Tibial nerve (tissue), 4 donors: ENCODE measurements around the gene DAPK1. TPM values are rescaled to one million over a fixed set of nuclear protein-coding genes. Genes with fewer than 3 reads are reported as not detected.

Experiments
- DNase-seq, 2 donors: peaks; one replicate each; pipeline ENCODE4 v3.0.0-alpha.2; 2019; ENCODE audit warnings: low spot score in 2 of 2
- H3K27ac ChIP-seq, 4 donors: fragments of 200-600 bp; sonication (generic) in 3 of 4; one replicate each; pipeline ENCODE4 v1.5.1; 2017 to 2019; ENCODE audit warnings: mild to moderate bottlenecking in 1 of 4
- H3K27me3 ChIP-seq, 2 donors: fragments of 200-600 bp; sonication (generic) in 1 of 2; one replicate each; pipeline versions ENCODE4 v1.5.1 to v1.6.0; 2017 to 2019
- H3K36me3 ChIP-seq, 3 donors: fragments of 200-600 bp; sonication (generic); one replicate each; pipeline ENCODE4 v1.5.1; 2018 to 2019
- H3K4me1 ChIP-seq, 4 donors: fragments of 200-600 bp; sonication (generic) in 3 of 4; one replicate each; pipeline ENCODE4 v1.5.1; 2017 to 2019
- H3K4me3 ChIP-seq, 4 donors: fragments of 200-600 bp; sonication (generic) in 3 of 4; one replicate each; pipeline ENCODE4 v1.5.1; 2017 to 2019; ENCODE audit warnings: mild to moderate bottlenecking in 1 of 4, moderate library complexity in 1 of 4
- H3K9me3 ChIP-seq, 4 donors: fragments of 200-600 bp; sonication (generic) in 3 of 4; one replicate each; pipeline ENCODE4 v1.5.1; 2017 to 2019
- CTCF ChIP-seq, 5 experiments: fragments of 200-600 bp in 3 of 5; fragments of 450-650 bp in 2 of 5; sonication (generic) in 3 of 5; IDR thresholded peaks; one replicate each; pipeline ENCODE4 v1.5.1; 2016 to 2019; ENCODE audit warnings: antibody characterized with exemption in 5 of 5, mild to moderate bottlenecking in 3 of 5, moderate library complexity in 2 of 5
- EP300 ChIP-seq, 2 donors: sonication (generic); formaldehyde crosslinking; IDR thresholded peaks; one replicate each; pipeline ENCODE4 v1.6.1; 2017; ENCODE audit warnings: antibody characterized with exemption in 2 of 2, mild to moderate bottlenecking in 1 of 2
- POLR2A ChIP-seq, 2 donors: fragments of 450-650 bp; IDR thresholded peaks; one replicate each; pipeline ENCODE4 v1.6.1; 2017; ENCODE audit warnings: antibody characterized with exemption in 2 of 2, mild to moderate bottlenecking in 2 of 2, moderate library complexity in 2 of 2
- WGBS, 2 donors: methylation state at CpG; one replicate each; pipeline ENCODE4 v1.1.5; 2018; 5-methylcytosine and 5-hydroxymethylcytosine counted together
- total RNA-seq, 4 donors: library from RNA; depleted of rRNA; stranded (reverse); fragments of >200 nt; gene quantifications; one replicate each; pipeline ENCODE4 v1.1.0, GENCODE V29; 2016

The DAPK1 gene
- total RNA-seq, 4 donors from 2014 or later: 58.8 to 97.3 (median 64.2) TPM

GRCh38 chr9:87609002-87609401, 111.3 kb downstream of the DAPK1 start:
- Histone ChIP-seq H3K4me1 (peaks cover 0 to 10% (median under 1%) of the 10 kb centered on the region in 4 donors), H3K27ac (no peak overlapping the region)
- 91 to 92% methylated on average over 11 of the region's 11 CpGs for WGBS, 2 donors

GRCh38 chr9:87609486-87609885, 111.8 kb downstream of the DAPK1 start:
- Histone ChIP-seq H3K27ac (no peak overlapping the region), H3K36me3 (peaks cover 0 to 11% (median 0%) of the 10 kb centered on the region in 3 donors), H3K4me1 (peaks cover 0 to 14% (median 2%) of the 10 kb centered on the region in 4 donors), H3K27me3 (no peaks in the 10 kb centered on the region), H3K4me3 (no peak overlapping the region), H3K9me3 (no peaks in the 10 kb centered on the region)
- TF ChIP-seq CTCF (IDR thresholded peaks at IDR 0.05) (no peak), POLR2A (IDR thresholded peaks at IDR 0.05) (no peak), EP300 (IDR thresholded peaks at IDR 0.05) (no peak)
- no peak for DNase-seq
- WGBS, 2 donors: 87 to 89% methylated on average over 5 of the region's 5 CpGs

More at GRCh38 chr9:87609002-87609401, 111.3 kb downstream of the DAPK1 start:
- H3K9me3 ChIP-seq: no peaks in the 10 kb centered on the region
- peaks cover 0 to 11% (median 0%) of the 10 kb centered on the region in 3 donors for H3K36me3 ChIP-seq
- H3K4me3 ChIP-seq: no peak overlapping the region
- no peak for DNase-seq
- TF ChIP-seq POLR2A (IDR thresholded peaks at IDR 0.05) (no peak), CTCF (IDR thresholded peaks at IDR 0.05) (no peak), EP300 (IDR thresholded peaks at IDR 0.05) (no peak)
- H3K27me3 ChIP-seq: no peaks in the 10 kb centered on the region

GRCh38 chr9:87610200-87611155, 112.8 kb downstream of the DAPK1 start:
- no peak for DNase-seq
- H3K27me3 ChIP-seq: no peaks in the 10 kb centered on the region
- TF ChIP-seq POLR2A (IDR thresholded peaks at IDR 0.05) (no peak), CTCF (IDR thresholded peaks at IDR 0.05) (no peak), EP300 (IDR thresholded peaks at IDR 0.05) (no peak)
- H3K4me1 ChIP-seq: peaks cover 0 to 16% (median 2%) of the 10 kb centered on the region in 4 donors
- H3K36me3 ChIP-seq: peaks cover 0 to 2% (median 0%) of the 10 kb centered on the region in 3 donors
- no peak overlapping the region for H3K27ac ChIP-seq
- H3K9me3 ChIP-seq: no peaks in the 10 kb centered on the region
- H3K4me3 ChIP-seq: no peak overlapping the region
- WGBS, 2 donors: 82 to 84% methylated on average over 12 of the region's 12 CpGs

- Histone ChIP-seq H3K9me3 (no peaks in the 10 kb centered on the region), H3K27ac (no peak overlapping the region), H3K4me1 (peaks cover 0 to 16% (median 2%) of the 10 kb centered on the region in 4 donors), H3K36me3 (no peaks in the 10 kb centered on the region), H3K27me3 (no peaks in the 10 kb centered on the region), H3K4me3 (no peak overlapping the region)
- no peak for DNase-seq
- TF ChIP-seq POLR2A (IDR thresholded peaks at IDR 0.05) (no peak), CTCF (IDR thresholded peaks at IDR 0.05) (no peak), EP300 (IDR thresholded peaks at IDR 0.05) (no peak)
- 85 to 88% methylated on average over 4 of the region's 4 CpGs for WGBS, 2 donors
Measured at GRCh38 chr9:87611776-87612175, 114.1 kb downstream of the DAPK1 start.

GRCh38 chr9:87612536-87612935, 114.9 kb downstream of the DAPK1 start:
- no peak overlapping the region for H3K4me3 ChIP-seq
- DNase-seq: no peak
- TF ChIP-seq CTCF (IDR thresholded peaks at IDR 0.05) (no peak), EP300 (IDR thresholded peaks at IDR 0.05) (no peak), POLR2A (IDR thresholded peaks at IDR 0.05) (no peak)
- peaks cover 0 to 16% (median 2%) of the 10 kb centered on the region in 4 donors for H3K4me1 ChIP-seq
- no peak overlapping the region for H3K27ac ChIP-seq
- H3K9me3 ChIP-seq: no peaks in the 10 kb centered on the region
- H3K27me3 ChIP-seq: no peaks in the 10 kb centered on the region
- 94 to 98% methylated on average over 3 of the region's 3 CpGs for WGBS, 2 donors
- H3K36me3 ChIP-seq: no peaks in the 10 kb centered on the region
